Stimulated activated CD4-positive, alpha-beta T cell treated with anti-CD3 and anti-CD28 coated beads, TNF-alpha, amount 100 ng/mL, for 48 hours (primary cell): Measurements from ENCODE around the gene AKAP13.
"Not testable (repeated sequence)": the region's sequence is repeated elsewhere in the genome, so short reads cannot be mapped to it uniquely, and the experiment has no call there.

Experiments used
- DNase-seq, 3 donors: peaks; one replicate each; pipeline ENCODE4 v3.0.0-alpha.2; 2020; ENCODE audit warnings: low read depth in 3 of 3

AKAP13 gene

GRCh38 chr15:85665677-85666076, 285.3 kb downstream of the AKAP13 start:
- not testable (repeated sequence) for DNase-seq

GRCh38 chr15:85667491-85668424, 287.4 kb downstream of the AKAP13 start:
- DNase-seq, result peak in 1 of 3 donors; percentile 40

- no peak for DNase-seq
Observed at GRCh38 chr15:85671156-85671555, 290.8 kb downstream of the AKAP13 start.

GRCh38 chr15:85672332-85673084, 292.1 kb downstream of the AKAP13 start:
- no peak for DNase-seq

GRCh38 chr15:85673326-85673725, 292.9 kb downstream of the AKAP13 start:
- no peak for DNase-seq

GRCh38 chr15:85676342-85677098, 296.1 kb downstream of the AKAP13 start:
- no peak for DNase-seq

- no peak for DNase-seq
Observed at GRCh38 chr15:85679231-85679630, 298.8 kb downstream of the AKAP13 start.

- DNase-seq, result no peak
Observed at GRCh38 chr15:85681386-85681785, 301.0 kb downstream of the AKAP13 start.

- no peak for DNase-seq
Observed at GRCh38 chr15:85684174-85684710, 303.8 kb downstream of the AKAP13 start.

- no peak for DNase-seq
Observed at GRCh38 chr15:85685356-85685755, 305.0 kb downstream of the AKAP13 start.

GRCh38 chr15:85687329-85687728, 306.9 kb downstream of the AKAP13 start:
- DNase-seq, result no peak

GRCh38 chr15:85688711-85689110, 308.3 kb downstream of the AKAP13 start:
- DNase-seq, result no peak

- DNase-seq, result peak in 1 of 3 donors; percentile 37
Observed at GRCh38 chr15:85689729-85690128, 309.3 kb downstream of the AKAP13 start.

- peak in 1 of 3 donors; percentile 51 for DNase-seq
Observed at GRCh38 chr15:85690561-85691231, 310.3 kb downstream of the AKAP13 start.

- DNase-seq, result no peak
Observed at GRCh38 chr15:85691350-85692240, 311.2 kb downstream of the AKAP13 start.

- no peak for DNase-seq
Observed at GRCh38 chr15:85692321-85692720, 311.9 kb downstream of the AKAP13 start.

GRCh38 chr15:85692873-85693272, 312.5 kb downstream of the AKAP13 start:
- no peak for DNase-seq

GRCh38 chr15:85693277-85693676, 312.9 kb downstream of the AKAP13 start:
- DNase-seq, result no peak

- DNase-seq, result no peak
Observed at GRCh38 chr15:85694091-85694490, 313.7 kb downstream of the AKAP13 start.

GRCh38 chr15:85700767-85701166, 320.4 kb downstream of the AKAP13 start:
- DNase-seq, result no peak
